ENCODE measurements around the gene TRIM58.

TRIM58 gene

GRCh38 chr1:247884797-247885413 lies 27.9 kb downstream of the TRIM58 start:
- no peak for DNase-seq (ENCODE audit: low spot score)

GRCh38 chr1:247895163-247895637 lies 38.2 kb downstream of the TRIM58 start, which contains the start of gene OR2W3:
Gene OR2W3 (plus strand): TSS chr1:247895587. CDS start chr1:247895587, 0 bp downstream.
- DNase-seq (ENCODE audit: low spot score): no peak

- DNase-seq (ENCODE audit: low spot score): no peak
Measured at GRCh38 chr1:247895976-247896375, 39.0 kb downstream of the TRIM58 start.

GRCh38 chr1:247904122-247904521 lies 47.1 kb downstream of the TRIM58 start:
- no peak for DNase-seq (ENCODE audit: low spot score)

- DNase-seq (ENCODE audit: low spot score): no peak
Measured at GRCh38 chr1:247905181-247905580, 48.2 kb downstream of the TRIM58 start.

- no peak for DNase-seq (ENCODE audit: low spot score)
Measured at GRCh38 chr1:247905910-247906503, 49.0 kb downstream of the TRIM58 start.

GRCh38 chr1:247906504-247907047 lies 49.6 kb downstream of the TRIM58 start:
- no peak for DNase-seq (ENCODE audit: low spot score)

- DNase-seq (ENCODE audit: low spot score): no peak
Measured at GRCh38 chr1:247908766-247909165, 51.8 kb downstream of the TRIM58 start.

GRCh38 chr1:247913786-247914185 lies 56.8 kb downstream of the TRIM58 start:
- DNase-seq (ENCODE audit: low spot score): no peak

GRCh38 chr1:247914941-247915662 lies 58.1 kb downstream of the TRIM58 start:
- DNase-seq (ENCODE audit: low spot score): no peak

- no peak for DNase-seq (ENCODE audit: low spot score)
Measured at GRCh38 chr1:247919952-247920351, 63.0 kb downstream of the TRIM58 start, which contains the start of gene OR2T8. Gene OR2T8 (plus strand): TSS chr1:247920252. CDS start chr1:247921018, 766 bp downstream.

- no peak for DNase-seq (ENCODE audit: low spot score)
Measured at GRCh38 chr1:247923941-247924340, 67.0 kb downstream of the TRIM58 start.

GRCh38 chr1:247924868-247925267 lies 67.9 kb downstream of the TRIM58 start, which contains the start of gene OR2AJ1:
Gene OR2AJ1 (plus strand): TSS chr1:247924889. CDS start chr1:247933769, 8,880 bp downstream.
- no peak for DNase-seq (ENCODE audit: low spot score)
